ENCODE results near the gene PLCH1. TPM values are rescaled to one million over a fixed set of nuclear protein-coding genes. Genes with fewer than 3 reads are reported as not detected.

Gene PLCH1
- total RNA-seq, 1 experiment from 2014 or later, result 3.8 TPM

GRCh38 chr3:155364492-155364891 is 380.4 kb downstream of the PLCH1 start (continued):
- no peak for TF ChIP-seq CTCF (IDR thresholded peaks at IDR 0.05 in 2 of 3, conservative IDR thresholded peaks at IDR 0.05 in 1 of 3; ENCODE audit: borderline replicate concordance in 1 of 3, insufficient read depth in 1 of 3, low read depth in 2 of 3, low read length in 2 of 3)
- no peak for TF ChIP-seq SP1 (IDR thresholded peaks at IDR 0.05; ENCODE audit: low read depth)

GRCh38 chr3:155363690-155364070 is 381.2 kb downstream of the PLCH1 start:
- Histone ChIP-seq H3K27ac (ENCODE audit: low read depth, low read length) (no peak overlapping the region), H3K27me3 (ENCODE audit: insufficient read depth, low read length) (no peaks in the 10 kb centered on the region), H2AFZ (ENCODE audit: low read depth, low read length, poor library complexity, severe bottlenecking) (no peak overlapping the region), H3K4me1 (ENCODE audit: control insufficient read depth in 1 of 2, insufficient read depth in 2 of 2, low read length in 2 of 2) (no peaks in the 10 kb centered on the region), H3K36me3 (ENCODE audit: control insufficient read depth in 1 of 2, insufficient read depth in 2 of 2, low read length in 2 of 2) (no peaks in the 10 kb centered on the region), H3K4me3 (replicated peaks in 1 of 2; ENCODE audit: low read depth in 1 of 2, low read length in 2 of 2) (no peak overlapping the region), H3K9ac (ENCODE audit: low read length) (no peak overlapping the region), H4K20me1 (ENCODE audit: insufficient read depth) (no peaks in the 10 kb centered on the region), H3K9me3 (ENCODE audit: control insufficient read depth in 1 of 2, insufficient read depth in 1 of 2, low read depth in 1 of 2, low read length in 2 of 2) (no peaks in the 10 kb centered on the region), H3K4me2 (ENCODE audit: low read length) (no peak overlapping the region), H3K79me2 (ENCODE audit: insufficient read depth, low read length) (no peaks in the 10 kb centered on the region), H3K9me2 (ENCODE audit: insufficient read depth) (no peaks in the 10 kb centered on the region; the same call in 1 of the 2 replicates)
- ChIA-PET RAD21 (ENCODE audit: low non-redundant PET in 1 of 2, low total read pairs in 2 of 2, uncharacterized antibody in 2 of 2, unreplicated experiment in 2 of 2) (no interaction called here), POLR2A (no interaction called here), CTCF (no interaction called here)
- TF ChIP-seq ELF1 (IDR thresholded peaks at IDR 0.05; ENCODE audit: borderline replicate concordance, low read depth), result no peak
- TF ChIP-seq ZNF274 (IDR thresholded peaks at IDR 0.05; ENCODE audit: low read depth, low read length), result no peak
- no peak for TF ChIP-seq EZH2phosphoT487 (IDR thresholded peaks at IDR 0.05; ENCODE audit: borderline replicate concordance)
- no peak for TF ChIP-seq MAX (IDR thresholded peaks at IDR 0.05)
- TF ChIP-seq FOSL1 (IDR thresholded peaks at IDR 0.05; ENCODE audit: low read depth), result no peak
- no peak for TF ChIP-seq EZH2 (IDR thresholded peaks at IDR 0.05)
- TF ChIP-seq CTCF (IDR thresholded peaks at IDR 0.05 in 2 of 3, conservative IDR thresholded peaks at IDR 0.05 in 1 of 3; ENCODE audit: borderline replicate concordance in 1 of 3, insufficient read depth in 1 of 3, low read depth in 2 of 3, low read length in 2 of 3), result no peak
- TF ChIP-seq ZBTB33 (IDR thresholded peaks at IDR 0.05; ENCODE audit: extremely low read depth, insufficient replicate concordance, low read length), result no peak
- no peak for TF ChIP-seq POLR2AphosphoS5 (IDR thresholded peaks at IDR 0.05; ENCODE audit: low read depth, low read length)
- TF ChIP-seq CBX3 (IDR thresholded peaks at IDR 0.05; ENCODE audit: low read depth), result no peak
- intact Hi-C loops (cut with micrococcal nuclease), result no loop called here
- ATAC-seq, result no peak
- no TSS peak for BruUV-seq (replicated peaks)
- DNase-seq (ENCODE audit: low read depth, low spot score), result no peak
